ENCODE results near the gene ECM2. TPM values are rescaled to one million over a fixed set of nuclear protein-coding genes. Genes with fewer than 3 reads are reported as not detected.
"Not testable (repeated sequence)": the region's sequence is repeated elsewhere in the genome, so short reads cannot be mapped to it uniquely, and the experiment has no call there.

Gene ECM2
- not detected for total RNA-seq

GRCh38 chr9:92535940-92536850 lies at the start of gene ECM2:
TSS of gene ECM2 (minus strand) at chr9:92535990. CDS start at chr9:92522866, 13,124 bp downstream.
- no peaks in the 10 kb centered on the region for H3K9me3 Mint-ChIP-seq
- no peak within 1 kb of the TSS for H3K4me3 Mint-ChIP-seq
- peaks cover 3% of the 10 kb centered on the region for H3K36me3 Mint-ChIP-seq (ENCODE audit: low read depth)
- no peaks in the 10 kb centered on the region for H3K27me3 Mint-ChIP-seq
- no peak for DNase-seq
- H3K27ac Mint-ChIP-seq = no peak within 1 kb of the TSS
- ChIA-PET CTCF (no interaction called here), POLR2A (no interaction called here)
- H3K4me1 Mint-ChIP-seq = peaks cover 8% of the 10 kb centered on the region

- no peak overlapping the region for H3K27ac Mint-ChIP-seq
- H3K4me3 Mint-ChIP-seq = no peak overlapping the region
- no peak for DNase-seq
- H3K9me3 Mint-ChIP-seq = peaks cover 3% of the 10 kb centered on the region
- no peaks in the 10 kb centered on the region for H3K4me1 Mint-ChIP-seq
- ChIA-PET CTCF (no interaction called here), POLR2A (no interaction called here)
- H3K27me3 Mint-ChIP-seq = no peaks in the 10 kb centered on the region
- no peaks in the 10 kb centered on the region for H3K36me3 Mint-ChIP-seq (ENCODE audit: low read depth)
Observed at GRCh38 chr9:92576175-92576574, 40.4 kb upstream of the ECM2 start.

- DNase-seq; H3K36me3 Mint-ChIP-seq (ENCODE audit: low read depth); H3K27me3 Mint-ChIP-seq; H3K4me1 Mint-ChIP-seq; H3K4me3 Mint-ChIP-seq; H3K27ac Mint-ChIP-seq; POLR2A ChIA-PET; H3K9me3 Mint-ChIP-seq; CTCF ChIA-PET: not testable (repeated sequence)
Observed at GRCh38 chr9:92573612-92574011, 37.8 kb upstream of the ECM2 start.

- H3K27ac Mint-ChIP-seq; H3K4me1 Mint-ChIP-seq; H3K4me3 Mint-ChIP-seq; H3K27me3 Mint-ChIP-seq; DNase-seq; H3K9me3 Mint-ChIP-seq; H3K36me3 Mint-ChIP-seq (ENCODE audit: low read depth); CTCF ChIA-PET: not testable (repeated sequence)
- POLR2A ChIA-PET = interaction anchor here (0.6 kb wide), 1 partner anchor 203 kb away, joined by 3 read pairs; no protein-coding TSS in a partner anchor
Observed at GRCh38 chr9:92571871-92572270, 36.1 kb upstream of the ECM2 start.

- Mint-ChIP-seq H3K9me3 (no peaks in the 10 kb centered on the region), H3K4me3 (no peak overlapping the region), H3K27ac (no peak overlapping the region), H3K4me1 (no peaks in the 10 kb centered on the region), H3K27me3 (peaks cover 3% of the 10 kb centered on the region), H3K36me3 (ENCODE audit: low read depth) (no peaks in the 10 kb centered on the region)
- no peak for DNase-seq
- POLR2A ChIA-PET = no interaction called here
- CTCF ChIA-PET = no interaction called here
Observed at GRCh38 chr9:92564982-92565381, 29.2 kb upstream of the ECM2 start.

GRCh38 chr9:92564504-92564903 lies 28.7 kb upstream of the ECM2 start:
- H3K27ac Mint-ChIP-seq = no peak overlapping the region
- H3K4me3 Mint-ChIP-seq = no peak overlapping the region

GRCh38 chr9:92563116-92564100 lies 27.6 kb upstream of the ECM2 start:
- CTCF ChIA-PET = no interaction called here
- H3K27ac Mint-ChIP-seq = no peak overlapping the region
- POLR2A ChIA-PET = no interaction called here
- no peaks in the 10 kb centered on the region for H3K27me3 Mint-ChIP-seq
- H3K4me3 Mint-ChIP-seq = no peak overlapping the region
- DNase-seq = no peak
- H3K9me3 Mint-ChIP-seq = no peaks in the 10 kb centered on the region
- H3K4me1 Mint-ChIP-seq = no peaks in the 10 kb centered on the region
- no peaks in the 10 kb centered on the region for H3K36me3 Mint-ChIP-seq (ENCODE audit: low read depth)

More at GRCh38 chr9:92564504-92564903, 28.7 kb upstream of the ECM2 start:
- no peak for DNase-seq
- Mint-ChIP-seq H3K9me3 (no peaks in the 10 kb centered on the region), H3K27me3 (peaks cover 2% of the 10 kb centered on the region), H3K4me1 (no peaks in the 10 kb centered on the region), H3K36me3 (ENCODE audit: low read depth) (no peaks in the 10 kb centered on the region)
- ChIA-PET CTCF (no interaction called here), POLR2A (no interaction called here)

GRCh38 chr9:92562461-92562967 lies 26.7 kb upstream of the ECM2 start:
- Mint-ChIP-seq H3K4me1 (no peaks in the 10 kb centered on the region), H3K27me3 (no peaks in the 10 kb centered on the region), H3K36me3 (ENCODE audit: low read depth) (no peaks in the 10 kb centered on the region), H3K27ac (no peak overlapping the region), H3K9me3 (no peaks in the 10 kb centered on the region), H3K4me3 (no peak overlapping the region)
- DNase-seq = no peak
- CTCF ChIA-PET = no interaction called here
- POLR2A ChIA-PET = no interaction called here

GRCh38 chr9:92561374-92562330 lies 25.9 kb upstream of the ECM2 start:
- ChIA-PET CTCF (no interaction called here), POLR2A (no interaction called here)
- Mint-ChIP-seq H3K9me3 (no peaks in the 10 kb centered on the region), H3K4me1 (no peaks in the 10 kb centered on the region), H3K27ac (no peak overlapping the region), H3K4me3 (no peak overlapping the region), H3K36me3 (ENCODE audit: low read depth) (no peaks in the 10 kb centered on the region), H3K27me3 (no peaks in the 10 kb centered on the region)
- DNase-seq = no peak

GRCh38 chr9:92558612-92559374 lies 23.0 kb upstream of the ECM2 start:
- POLR2A ChIA-PET = no interaction called here
- Mint-ChIP-seq H3K36me3 (ENCODE audit: low read depth) (no peaks in the 10 kb centered on the region), H3K4me1 (no peaks in the 10 kb centered on the region), H3K9me3 (no peaks in the 10 kb centered on the region), H3K27ac (no peak overlapping the region), H3K4me3 (no peak overlapping the region), H3K27me3 (no peaks in the 10 kb centered on the region)
- no peak for DNase-seq
- CTCF ChIA-PET = interaction anchor here (1.6 kb wide), 1 partner anchor 9 kb away, joined by 3 read pairs; no protein-coding TSS in a partner anchor

- H3K4me3 Mint-ChIP-seq = no peak overlapping the region
- DNase-seq = no peak
- ChIA-PET POLR2A (no interaction called here), CTCF (no interaction called here)
- H3K36me3 Mint-ChIP-seq (ENCODE audit: low read depth) = peaks cover 4% of the 10 kb centered on the region
- H3K27ac Mint-ChIP-seq = no peak overlapping the region
- no peaks in the 10 kb centered on the region for H3K27me3 Mint-ChIP-seq
- no peaks in the 10 kb centered on the region for H3K9me3 Mint-ChIP-seq
- H3K4me1 Mint-ChIP-seq = no peaks in the 10 kb centered on the region
Observed at GRCh38 chr9:92550765-92551164, 15.0 kb upstream of the ECM2 start.

GRCh38 chr9:92547356-92547755 lies 11.6 kb upstream of the ECM2 start:
- Mint-ChIP-seq H3K4me3 (no peak overlapping the region), H3K9me3 (no peaks in the 10 kb centered on the region), H3K36me3 (ENCODE audit: low read depth) (peaks cover 4% of the 10 kb centered on the region), H3K27me3 (no peaks in the 10 kb centered on the region), H3K27ac (no peak overlapping the region), H3K4me1 (no peaks in the 10 kb centered on the region)
- POLR2A ChIA-PET = no interaction called here
- no peak for DNase-seq
- CTCF ChIA-PET = no interaction called here

Data from activated CD4-positive, alpha-beta memory T cell treated with anti-CD3 and anti-CD28 coated beads, Interleukin-2, amount 10 ng/mL, durations not matched to agents 7 days and 5 days (primary cell).